SIG-M5 treated with dmso at 0.1 percent for 504 hours (cell line): ENCODE measurements around the gene MOV10.
A peak's percentile ranks its signal among the peaks of the same experiment; 100 is the strongest.

Experiments used
- DNase-seq: peaks from one replicate; lab custom pipeline; 2025; ENCODE audit not compliant: unreplicated experiment; lab: John Stamatoyannopoulos, UW

The MOV10 gene

DNA sequence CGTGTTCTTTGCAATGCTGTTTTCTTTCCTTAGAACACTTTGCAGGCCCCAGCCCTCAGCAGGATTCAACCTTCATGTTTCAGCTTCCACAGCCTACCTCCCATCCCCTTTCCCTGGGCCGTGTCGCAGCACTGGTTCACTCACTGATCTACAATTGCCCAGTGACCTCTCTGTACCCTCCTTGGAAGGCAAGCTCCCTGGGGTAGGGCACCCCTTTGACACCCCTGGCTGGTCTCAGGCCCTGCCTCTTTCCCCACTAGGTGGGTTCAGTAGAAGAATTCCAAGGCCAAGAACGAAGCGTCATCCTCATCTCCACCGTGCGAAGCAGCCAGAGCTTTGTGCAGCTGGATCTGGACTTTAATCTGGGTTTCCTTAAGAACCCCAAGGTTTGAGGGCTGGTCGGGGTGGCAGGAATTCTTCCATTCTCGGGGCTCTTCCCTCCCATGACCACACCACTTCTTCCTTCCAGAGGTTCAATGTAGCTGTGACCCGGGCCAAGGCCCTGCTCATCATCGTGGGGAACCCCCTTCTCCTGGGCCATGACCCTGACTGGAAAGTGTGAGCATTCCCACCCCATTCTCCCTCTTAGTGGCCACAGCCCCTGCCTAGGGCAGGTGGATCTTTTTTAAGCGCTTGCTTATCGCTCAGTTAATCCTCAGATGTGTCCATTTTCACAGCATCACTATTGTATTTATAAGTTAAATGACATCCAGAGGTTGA, 25.1 kb downstream of the MOV10 start:
- no peak for DNase-seq

GRCh38 chr1:112700290-112701226, 26.1 kb downstream of the MOV10 start:
- DNase-seq = peak; percentile 91

- no peak for DNase-seq
Measured at GRCh38 chr1:112701227-112702066, 27.0 kb downstream of the MOV10 start.

- no peak for DNase-seq
Measured at GRCh38 chr1:112702067-112702395, 27.6 kb downstream of the MOV10 start.

DNA sequence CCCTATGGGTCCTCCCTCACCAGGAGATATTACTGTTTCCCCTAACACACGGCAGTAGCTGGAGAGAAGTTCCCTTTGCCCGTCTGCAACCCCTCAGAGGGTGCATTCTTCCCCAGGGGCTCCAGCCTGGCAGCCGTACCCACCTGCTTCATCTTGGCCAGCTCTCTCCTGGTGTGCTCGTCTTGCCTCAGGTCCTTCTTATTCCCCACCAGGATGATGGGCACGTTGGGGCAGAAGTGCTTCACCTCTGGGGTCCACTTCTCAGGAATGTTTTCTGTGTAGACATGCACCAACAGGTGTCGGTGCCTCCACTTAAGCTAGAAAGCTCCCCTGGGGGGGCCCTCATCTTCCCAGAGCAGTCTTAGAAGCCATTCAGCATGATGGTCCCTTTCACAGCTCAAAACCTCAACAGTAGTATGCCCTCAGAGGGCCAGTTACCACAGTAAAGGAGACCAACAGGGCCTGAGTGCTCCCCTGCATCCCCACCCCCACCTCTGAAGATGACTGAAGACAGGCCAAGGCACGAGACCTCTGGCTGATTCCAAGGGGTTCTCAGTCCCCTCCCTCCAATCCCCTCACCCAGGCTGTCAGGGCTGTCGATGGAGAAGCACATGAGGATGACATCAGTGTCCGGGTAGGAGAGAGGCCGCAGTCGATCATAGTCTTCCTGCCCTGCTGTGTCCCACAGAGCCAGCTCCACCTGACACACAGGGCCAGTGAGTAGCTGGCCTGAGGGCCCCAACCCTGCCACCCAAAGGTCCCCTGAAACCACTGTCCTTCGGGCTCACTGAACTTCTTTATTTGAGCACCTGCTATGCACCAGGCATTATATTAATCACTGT, 28.2 kb downstream of the MOV10 start:
- no peak for DNase-seq

- DNase-seq = no peak
Measured at GRCh38 chr1:112703706-112704105, 29.2 kb downstream of the MOV10 start.

- DNase-seq = no peak
Measured at GRCh38 chr1:112704391-112704933, 30.0 kb downstream of the MOV10 start.

DNA sequence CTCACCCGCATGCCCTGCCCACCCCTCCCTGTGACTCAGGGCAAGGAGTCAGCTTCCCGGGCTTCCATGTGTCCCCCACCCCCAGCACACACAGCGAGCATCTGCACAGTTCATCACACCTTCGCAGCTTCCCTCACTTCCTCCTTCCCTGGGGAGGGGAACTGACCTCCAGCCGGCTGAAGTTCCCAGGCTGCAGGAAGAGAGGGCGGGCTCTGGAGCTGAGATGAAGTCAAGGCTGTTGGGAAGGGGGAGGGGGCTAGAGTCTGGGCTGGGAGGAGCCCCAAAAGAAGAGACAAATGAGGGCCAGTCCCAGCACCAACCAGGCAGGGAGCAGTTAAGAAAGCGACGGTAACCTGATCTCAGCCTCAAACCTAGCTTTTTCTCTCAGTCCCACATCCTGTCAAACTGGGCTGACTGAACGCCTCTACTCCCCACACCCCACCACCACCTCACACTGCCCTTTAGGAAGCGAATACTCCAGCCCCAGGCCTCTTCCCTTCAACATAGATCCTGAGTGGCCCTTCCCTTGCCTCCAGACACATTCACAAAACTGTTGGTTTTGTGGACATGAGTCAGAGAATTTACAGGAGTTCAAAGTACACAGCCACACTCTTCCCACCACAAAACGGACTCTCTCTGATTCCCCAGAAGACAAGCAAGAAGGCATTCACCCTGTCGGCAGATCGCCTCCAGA, 30.6 kb downstream of the MOV10 start:
- peak; percentile 79 for DNase-seq

DNA sequence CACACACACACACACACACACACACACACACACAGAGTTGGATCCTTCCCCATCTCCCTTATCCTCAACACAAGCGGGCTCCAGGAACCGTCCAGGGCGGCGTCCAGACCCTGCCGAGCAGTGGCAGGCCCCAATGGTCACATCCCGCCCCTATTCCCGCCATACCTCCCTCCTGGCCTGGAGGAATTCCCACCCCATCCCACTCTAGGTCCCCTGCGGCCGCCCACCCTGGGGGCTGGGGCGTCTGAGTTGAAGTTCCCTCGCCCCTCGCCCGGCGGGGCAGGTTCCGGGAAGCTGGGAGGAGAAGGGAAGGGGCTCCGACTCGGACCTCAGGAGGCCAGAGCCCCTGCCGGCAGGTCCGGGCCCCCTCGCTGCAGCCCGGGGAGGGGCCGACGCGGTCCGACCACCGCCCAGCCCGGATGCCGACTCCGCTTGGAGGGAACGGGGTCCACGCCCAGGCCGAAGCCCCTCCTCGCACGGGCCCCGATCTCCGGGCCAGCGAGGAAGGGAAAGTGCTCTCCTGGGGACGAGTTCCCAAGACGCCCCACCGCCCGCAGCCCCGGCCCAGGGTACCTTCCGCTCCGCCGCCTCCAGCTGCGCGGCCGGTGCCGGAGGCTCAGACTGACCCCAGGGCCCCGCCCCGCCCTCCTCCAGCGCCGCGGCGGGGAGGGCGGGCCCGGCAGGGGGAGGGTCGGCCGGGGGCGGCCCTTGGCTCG, 32.2 kb downstream of the MOV10 start, which contains the start of gene RHOC:
Gene RHOC (minus strand): TSS at position 623 of the 716 bp plus-strand sequence. CDS start 3,328 bp downstream, outside the sequence.
- DNase-seq = peak; percentile 33

- DNase-seq = peak; percentile 64
Measured at GRCh38 chr1:112707221-112708001, 33.0 kb downstream of the MOV10 start.

DNA sequence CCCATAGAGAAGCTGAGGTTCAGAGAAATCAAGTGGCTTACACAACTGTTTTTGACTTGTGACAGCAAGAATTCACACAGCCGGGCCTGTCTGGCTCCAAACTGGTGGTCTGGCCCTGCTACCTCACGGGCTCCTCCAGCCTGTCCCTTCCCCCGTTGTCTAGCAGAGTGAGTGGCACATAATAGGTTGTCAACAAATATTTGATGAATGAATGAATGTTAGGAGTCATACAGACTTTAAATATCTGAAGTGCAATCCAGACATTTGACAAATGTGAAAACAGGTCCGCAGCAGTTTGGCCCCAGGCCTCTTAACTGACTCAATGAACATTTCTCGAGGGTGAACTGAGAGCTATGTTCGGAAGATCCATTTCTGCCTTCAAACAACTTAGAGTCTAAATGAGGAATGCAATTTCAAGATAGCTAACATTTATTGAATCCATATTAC, 33.6 kb downstream of the MOV10 start:
- DNase-seq = no peak

- no peak for DNase-seq
Measured at GRCh38 chr1:112708489-112708888, 34.0 kb downstream of the MOV10 start.

DNA sequence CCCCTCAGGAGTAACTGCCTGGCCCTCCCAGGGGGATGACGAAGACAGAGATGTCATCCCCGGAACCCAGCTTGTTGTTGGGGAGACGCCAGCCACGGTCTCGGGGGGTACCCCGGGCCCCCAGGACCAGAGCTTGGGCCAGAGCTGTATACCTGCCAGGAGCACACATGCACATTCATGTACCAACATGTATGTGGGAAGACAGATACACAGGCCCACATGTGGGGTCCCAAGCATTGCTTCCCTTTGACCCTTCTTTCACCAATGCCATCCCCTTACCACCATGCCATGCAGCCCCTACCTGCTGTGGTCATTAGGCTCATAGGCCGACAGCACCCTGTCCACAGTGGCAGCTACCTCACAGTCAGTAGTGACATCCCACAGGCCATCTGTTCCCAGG, 35.7 kb downstream of the MOV10 start:
- no peak for DNase-seq

- no peak for DNase-seq
Measured at GRCh38 chr1:112710586-112710985, 36.1 kb downstream of the MOV10 start.

DNA sequence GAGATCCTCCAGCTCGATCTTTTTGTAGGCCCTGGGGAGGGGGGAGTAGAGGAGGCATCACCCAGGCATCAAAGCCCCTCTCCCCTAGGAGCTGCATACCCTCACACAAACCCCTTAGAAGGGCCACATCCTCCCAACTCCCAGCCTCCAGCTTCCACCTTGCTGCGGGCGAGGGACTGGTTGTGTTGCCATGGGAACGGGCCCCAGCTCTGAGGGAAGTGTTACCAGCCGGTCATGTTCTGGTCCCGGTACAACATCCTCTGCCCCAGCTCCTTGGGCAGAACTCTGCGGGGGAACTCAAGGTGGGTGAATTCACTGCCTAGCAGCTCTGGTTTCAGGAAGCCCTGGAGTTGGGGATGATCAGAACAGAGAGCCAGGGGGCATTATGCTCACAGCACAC, 36.6 kb downstream of the MOV10 start:
- no peak for DNase-seq

GRCh38 chr1:112711670-112712069, 37.2 kb downstream of the MOV10 start:
- DNase-seq = no peak

DNA sequence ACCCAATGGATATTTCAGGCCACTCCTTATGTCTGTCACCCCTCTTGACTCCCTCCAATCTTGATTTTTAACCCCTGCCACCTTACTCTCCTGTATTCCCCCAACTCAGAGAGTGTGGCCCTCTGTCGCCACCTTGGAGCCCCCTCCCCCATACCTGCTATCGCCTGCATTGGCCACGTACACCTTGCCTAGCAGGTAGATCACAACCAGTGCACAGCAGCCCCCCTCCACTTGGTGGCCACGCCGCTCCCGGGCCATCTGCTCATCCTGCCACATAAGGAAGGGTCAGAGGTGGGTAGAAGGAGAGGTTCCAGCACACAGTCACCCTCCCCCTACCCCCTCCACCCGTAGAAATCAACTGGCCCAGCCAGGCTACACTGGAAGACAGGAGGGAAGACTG, 37.7 kb downstream of the MOV10 start:
- no peak for DNase-seq

GRCh38 chr1:112712701-112713128, 38.3 kb downstream of the MOV10 start:
- DNase-seq = no peak
